Osteocyte (in vitro differentiated cells): ENCODE data around the gene LRRC23. TPM values are rescaled to one million over a fixed set of nuclear protein-coding genes. Genes with fewer than 3 reads are reported as not detected.

ENCODE experiments used
- DNase-seq: peaks from one replicate; pipeline ENCODE4 v3.0.0; 2021; ENCODE audit warnings: mixed read lengths; ENCODE audit not compliant: unreplicated experiment; ENCODE audit errors: extremely low spot score
- H3K27ac Mint-ChIP-seq: one replicate; pipeline ENCODE4 v1.8.0; 2021; ENCODE audit warnings: mild to moderate bottlenecking, mixed read lengths; ENCODE audit not compliant: unreplicated experiment
- H3K27me3 Mint-ChIP-seq: one replicate; pipeline ENCODE4 v1.8.0; 2021; ENCODE audit warnings: mixed read lengths; ENCODE audit not compliant: unreplicated experiment
- H3K36me3 Mint-ChIP-seq: one replicate; pipeline ENCODE4 v1.8.0; 2021; ENCODE audit warnings: mixed read lengths; ENCODE audit not compliant: unreplicated experiment
- H3K4me1 Mint-ChIP-seq: one replicate; pipeline ENCODE4 v1.8.0; 2021; ENCODE audit warnings: mixed read lengths; ENCODE audit not compliant: unreplicated experiment
- H3K4me3 Mint-ChIP-seq: one replicate; pipeline ENCODE4 v1.8.0; 2021; ENCODE audit warnings: mild to moderate bottlenecking, moderate library complexity, mixed read lengths; ENCODE audit not compliant: unreplicated experiment
- H3K9me3 Mint-ChIP-seq: one replicate; pipeline ENCODE4 v1.8.0; 2021; ENCODE audit warnings: mixed read lengths; ENCODE audit not compliant: unreplicated experiment
- total RNA-seq: library from RNA; stranded (reverse); gene quantifications from 2 replicates; pipeline ENCODE4 v1.2.1, GENCODE V29; 2021
- TF ChIP-seq, protein P1 (sequence below): fragments of 200-600 bp; sonication (generic); IDR thresholded peaks from 2 replicates; pipeline ENCODE4 v1.5.0; 2021; ENCODE audit warnings: antibody characterized with exemption, mild to moderate bottlenecking, moderate library complexity

LRRC23 gene
- total RNA-seq, 1 donor from 2014 or later, result 11.3 TPM

DNA sequence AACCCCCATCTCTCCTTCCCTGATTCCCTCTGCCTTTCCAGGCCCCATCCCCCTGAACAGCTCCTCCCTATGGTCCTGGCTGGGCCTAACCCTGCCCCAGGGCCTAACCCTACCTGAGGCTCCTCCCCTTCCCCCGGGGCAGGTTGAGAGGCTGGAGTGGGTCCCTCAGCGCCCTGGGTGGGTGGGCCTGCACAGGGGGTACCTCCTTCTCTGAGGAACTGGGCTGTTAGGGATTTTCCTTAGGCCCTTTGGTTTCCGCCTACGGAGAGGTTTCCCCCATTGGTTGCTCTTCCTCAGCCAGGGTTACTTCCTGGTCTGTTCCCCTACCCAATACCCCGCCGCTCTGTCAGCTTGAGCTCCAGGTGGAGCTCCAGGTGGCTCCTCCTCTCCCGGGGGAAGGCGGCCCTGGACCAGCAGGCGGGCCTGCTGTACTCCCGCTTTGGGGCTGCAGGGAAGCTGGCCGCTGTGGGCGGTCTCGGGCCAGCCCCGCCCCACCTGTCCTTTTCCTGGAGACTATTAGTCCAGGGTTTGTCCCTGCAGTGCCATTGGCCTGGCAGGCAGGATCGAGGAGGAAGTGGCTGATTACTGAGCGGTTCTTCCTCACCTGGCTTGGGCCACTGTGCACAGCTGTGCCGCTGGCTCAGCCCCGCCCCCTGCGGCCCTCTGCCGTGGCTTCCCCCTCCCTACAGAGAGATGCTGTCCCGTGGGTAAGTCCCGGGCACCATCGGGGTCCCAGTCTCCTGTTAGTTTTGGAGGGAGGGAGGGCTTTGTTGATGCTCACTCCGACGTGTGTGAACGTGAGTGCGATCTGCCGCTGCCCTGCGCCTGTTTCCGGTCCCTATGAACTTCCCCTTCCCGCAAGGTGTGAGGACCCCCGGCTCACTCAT lies 41.7 kb downstream of the LRRC23 start:
- H3K9me3 Mint-ChIP-seq, result no peaks in the 10 kb centered on the region
- TF ChIP-seq, protein P1, sequence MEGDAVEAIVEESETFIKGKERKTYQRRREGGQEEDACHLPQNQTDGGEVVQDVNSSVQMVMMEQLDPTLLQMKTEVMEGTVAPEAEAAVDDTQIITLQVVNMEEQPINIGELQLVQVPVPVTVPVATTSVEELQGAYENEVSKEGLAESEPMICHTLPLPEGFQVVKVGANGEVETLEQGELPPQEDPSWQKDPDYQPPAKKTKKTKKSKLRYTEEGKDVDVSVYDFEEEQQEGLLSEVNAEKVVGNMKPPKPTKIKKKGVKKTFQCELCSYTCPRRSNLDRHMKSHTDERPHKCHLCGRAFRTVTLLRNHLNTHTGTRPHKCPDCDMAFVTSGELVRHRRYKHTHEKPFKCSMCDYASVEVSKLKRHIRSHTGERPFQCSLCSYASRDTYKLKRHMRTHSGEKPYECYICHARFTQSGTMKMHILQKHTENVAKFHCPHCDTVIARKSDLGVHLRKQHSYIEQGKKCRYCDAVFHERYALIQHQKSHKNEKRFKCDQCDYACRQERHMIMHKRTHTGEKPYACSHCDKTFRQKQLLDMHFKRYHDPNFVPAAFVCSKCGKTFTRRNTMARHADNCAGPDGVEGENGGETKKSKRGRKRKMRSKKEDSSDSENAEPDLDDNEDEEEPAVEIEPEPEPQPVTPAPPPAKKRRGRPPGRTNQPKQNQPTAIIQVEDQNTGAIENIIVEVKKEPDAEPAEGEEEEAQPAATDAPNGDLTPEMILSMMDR, result no peak
- no peak for DNase-seq
- no peak overlapping the region for H3K27ac Mint-ChIP-seq
- H3K36me3 Mint-ChIP-seq, result peaks cover 9% of the 10 kb centered on the region
- peak overlapping the region; percentile 23 for H3K4me3 Mint-ChIP-seq
- peaks cover 33% of the 10 kb centered on the region for H3K4me1 Mint-ChIP-seq
- no peaks in the 10 kb centered on the region for H3K27me3 Mint-ChIP-seq

DNA sequence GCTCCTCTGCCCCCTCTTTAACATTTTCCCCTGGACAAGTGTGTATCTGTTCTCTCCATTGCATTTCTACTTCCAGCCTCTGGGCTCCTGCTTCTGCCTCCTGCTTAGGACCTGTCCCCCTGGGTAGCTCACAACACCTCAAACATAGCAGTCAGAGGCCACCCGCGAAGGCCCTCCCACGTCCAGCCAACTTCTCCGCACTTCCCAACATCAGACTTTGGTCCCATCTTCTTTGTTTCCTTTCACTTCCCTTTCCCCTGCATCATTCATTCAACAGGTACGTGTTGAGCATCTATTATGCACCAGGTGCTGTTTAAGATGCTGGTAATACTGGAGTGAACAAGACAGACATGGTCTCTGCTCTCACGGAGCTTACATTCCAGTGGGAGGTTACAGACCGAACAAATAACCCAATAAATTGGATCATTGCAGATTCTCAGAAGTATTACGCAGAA lies 42.3 kb downstream of the LRRC23 start:
- peaks cover 9% of the 10 kb centered on the region for H3K36me3 Mint-ChIP-seq
- TF ChIP-seq, protein P1, result no peak
- no peaks in the 10 kb centered on the region for H3K27me3 Mint-ChIP-seq
- DNase-seq, result no peak
- no peak overlapping the region for H3K27ac Mint-ChIP-seq
- peak overlapping the region; percentile 23 for H3K4me3 Mint-ChIP-seq
- H3K4me1 Mint-ChIP-seq, result peaks cover 30% of the 10 kb centered on the region
- H3K9me3 Mint-ChIP-seq, result no peaks in the 10 kb centered on the region

DNA sequence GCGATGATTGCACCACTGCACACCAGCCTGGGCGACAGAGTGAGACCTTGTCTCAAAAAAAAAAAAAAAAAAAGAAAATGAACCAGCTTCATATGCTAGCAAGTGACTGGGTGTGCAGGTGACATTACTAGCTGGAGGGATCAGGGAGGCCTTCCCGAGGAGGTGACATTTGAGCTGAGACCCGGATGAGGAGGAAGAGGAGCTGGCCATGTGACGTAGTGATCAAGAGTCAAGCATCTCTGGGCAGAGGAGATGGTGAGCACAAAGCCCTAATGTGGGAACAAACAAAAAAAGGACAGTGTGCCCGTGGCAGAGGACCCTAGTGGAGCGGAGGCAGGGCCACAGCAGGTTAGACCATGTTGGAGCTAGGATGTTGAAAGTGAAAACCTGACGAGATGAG lies 43.0 kb downstream of the LRRC23 start:
- no peaks in the 10 kb centered on the region for H3K27me3 Mint-ChIP-seq
- H3K27ac Mint-ChIP-seq, result peak overlapping the region; percentile 34
- peaks cover 9% of the 10 kb centered on the region for H3K36me3 Mint-ChIP-seq
- peaks cover 30% of the 10 kb centered on the region for H3K4me1 Mint-ChIP-seq
- no peak for DNase-seq
- H3K9me3 Mint-ChIP-seq, result no peaks in the 10 kb centered on the region
- TF ChIP-seq, protein P1, result no peak
- H3K4me3 Mint-ChIP-seq, result no peak overlapping the region

DNA sequence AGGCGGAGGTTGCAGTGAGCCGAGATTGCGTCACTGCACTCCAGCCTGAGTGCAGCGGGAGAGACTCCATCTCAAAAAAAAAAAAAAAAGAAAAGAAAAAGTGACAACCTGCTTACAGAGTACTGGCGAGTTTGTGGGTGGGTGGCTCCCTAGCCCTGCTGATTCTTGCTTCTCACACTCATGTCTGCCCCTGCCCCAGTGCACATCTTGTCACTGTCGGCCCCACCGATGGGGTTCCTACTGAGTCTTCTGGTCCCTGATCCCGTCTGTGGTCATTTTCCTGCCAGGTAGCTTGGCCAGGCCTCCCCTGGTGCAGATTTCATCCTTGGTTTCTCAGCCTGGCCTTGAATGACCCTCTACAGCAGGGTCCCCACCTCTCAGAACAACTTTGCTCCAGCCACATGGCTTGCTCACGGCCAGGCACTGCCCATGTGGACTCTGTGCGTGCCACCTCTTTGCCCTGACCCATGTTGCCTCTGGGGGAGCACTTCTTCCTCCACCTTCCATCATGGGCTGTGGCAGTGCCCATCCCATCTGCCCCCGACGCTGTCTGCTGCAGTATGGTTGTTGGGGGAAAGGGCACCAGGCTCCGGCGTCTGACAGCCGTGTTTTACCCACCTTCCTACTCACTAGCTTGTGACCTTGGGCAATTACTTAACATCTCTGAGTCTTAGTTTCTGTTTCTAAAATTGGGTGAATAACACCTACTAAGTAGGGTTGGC lies 44.4 kb downstream of the LRRC23 start:
- TF ChIP-seq, protein P1, result no peak

DNA sequence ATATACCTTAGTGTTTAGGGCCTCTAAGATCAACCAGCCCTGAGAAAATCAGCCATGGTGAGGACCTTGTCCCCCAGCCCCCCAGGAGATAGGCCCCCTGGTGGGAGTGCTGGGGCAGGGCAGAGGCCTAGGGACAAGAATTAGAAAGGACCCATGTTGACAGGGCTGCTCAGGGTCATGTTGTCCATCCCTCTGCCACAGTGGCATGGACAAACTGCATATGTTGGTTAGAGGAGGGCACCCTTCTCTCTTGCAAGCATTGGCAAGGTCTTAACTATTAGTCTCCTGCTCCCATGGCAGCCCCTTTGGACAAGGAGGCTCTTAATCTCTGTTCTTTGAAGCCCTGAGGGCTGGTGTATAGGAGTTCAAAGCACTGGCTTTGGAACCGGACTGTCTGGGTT lies 45.8 kb downstream of the LRRC23 start:
- Mint-ChIP-seq H3K36me3 (peaks cover 9% of the 10 kb centered on the region), H3K27ac (no peak overlapping the region), H3K9me3 (no peaks in the 10 kb centered on the region), H3K4me3 (no peak overlapping the region), H3K4me1 (peaks cover 27% of the 10 kb centered on the region), H3K27me3 (no peaks in the 10 kb centered on the region)
- no peak for DNase-seq
- TF ChIP-seq, protein P1, result no peak

More for the DNA sequence above, 44.4 kb downstream of the LRRC23 start:
- peaks cover 9% of the 10 kb centered on the region for H3K36me3 Mint-ChIP-seq
- no peaks in the 10 kb centered on the region for H3K9me3 Mint-ChIP-seq
- H3K27ac Mint-ChIP-seq, result no peak overlapping the region
- DNase-seq, result no peak
- H3K4me1 Mint-ChIP-seq, result peaks cover 31% of the 10 kb centered on the region
- no peak overlapping the region for H3K4me3 Mint-ChIP-seq
- H3K27me3 Mint-ChIP-seq, result no peaks in the 10 kb centered on the region
